Inflammatory macrophage (primary cell): ENCODE data around the gene KLHL24.
"Not testable (repeated sequence)": the region's sequence is repeated elsewhere in the genome, so short reads cannot be mapped to it uniquely, and the experiment has no call there.

ENCODE experiments used
- DNase-seq, 2 donors: peaks; one replicate each; pipeline ENCODE4 v3.0.0-alpha.2; 2020 to 2022

The KLHL24 gene

GRCh38 chr3:183635107-183635430 is 354 bp upstream of the KLHL24 start:
- no peak for DNase-seq

GRCh38 chr3:183636221-183637105 is 1.0 kb downstream of the KLHL24 start:
- peak; percentile 98 for DNase-seq

- DNase-seq, result no peak
Observed at GRCh38 chr3:183637106-183637486, 1.7 kb downstream of the KLHL24 start.

GRCh38 chr3:183637633-183638032 is 2.2 kb downstream of the KLHL24 start:
- DNase-seq, result not testable (repeated sequence)

GRCh38 chr3:183638101-183638852 is 2.9 kb downstream of the KLHL24 start:
- DNase-seq, result peak in 1 of 2 donors; percentile 13

- DNase-seq, result not testable (repeated sequence)
Observed at GRCh38 chr3:183640635-183641034, 5.2 kb downstream of the KLHL24 start.

- no peak for DNase-seq
Observed at GRCh38 chr3:183641882-183642281, 6.5 kb downstream of the KLHL24 start.

- DNase-seq, result no peak
Observed at GRCh38 chr3:183644244-183644643, 8.8 kb downstream of the KLHL24 start.

- DNase-seq, result no peak
Observed at GRCh38 chr3:183645254-183645653, 9.8 kb downstream of the KLHL24 start.

GRCh38 chr3:183650554-183650953 is 15.1 kb downstream of the KLHL24 start:
- no peak for DNase-seq

GRCh38 chr3:183653209-183654064 is 18.0 kb downstream of the KLHL24 start:
- DNase-seq, result peak; percentile 2 to 13

- DNase-seq, result no peak
Observed at GRCh38 chr3:183654727-183655126, 19.3 kb downstream of the KLHL24 start.

- no peak for DNase-seq
Observed at GRCh38 chr3:183662099-183662498, 26.7 kb downstream of the KLHL24 start.

- DNase-seq, result no peak
Observed at GRCh38 chr3:183664913-183665381, 29.5 kb downstream of the KLHL24 start.

GRCh38 chr3:183680061-183680460 is 44.6 kb downstream of the KLHL24 start:
- no peak for DNase-seq

- no peak for DNase-seq
Observed at GRCh38 chr3:183687705-183688104, 52.3 kb downstream of the KLHL24 start.

- no peak for DNase-seq
Observed at GRCh38 chr3:183688874-183689273, 53.5 kb downstream of the KLHL24 start.

- not testable (repeated sequence) for DNase-seq
Observed at GRCh38 chr3:183689621-183690020, 54.2 kb downstream of the KLHL24 start.

- DNase-seq, result no peak
Observed at GRCh38 chr3:183690402-183690995, 55.1 kb downstream of the KLHL24 start.

- DNase-seq, result no peak
Observed at GRCh38 chr3:183692436-183692835, 57.0 kb downstream of the KLHL24 start.

GRCh38 chr3:183695569-183696364 is 60.3 kb downstream of the KLHL24 start:
- DNase-seq, result no peak
